ENCODE results near the gene HS6ST3.

HS6ST3 gene

GRCh38 chr13:96274046-96274445, 184.1 kb downstream of the HS6ST3 start:
- DNase-seq = no peak
- in situ Hi-C loops (cut with MboI; ENCODE audit: low pct_unique_long_range_greater_than_20kb, low sequenced_read_pairs) = no loop called here

- in situ Hi-C loops (cut with MboI; ENCODE audit: low pct_unique_long_range_greater_than_20kb, low sequenced_read_pairs) = no loop called here
- no peak for DNase-seq
These were observed 190.0 kb downstream of the HS6ST3 start for GRCh38 chr13:96279904-96280303.

- no peak for DNase-seq
- in situ Hi-C loops (cut with MboI; ENCODE audit: low pct_unique_long_range_greater_than_20kb, low sequenced_read_pairs) = no loop called here
These were observed 195.1 kb downstream of the HS6ST3 start for GRCh38 chr13:96284971-96285370.

DNA sequence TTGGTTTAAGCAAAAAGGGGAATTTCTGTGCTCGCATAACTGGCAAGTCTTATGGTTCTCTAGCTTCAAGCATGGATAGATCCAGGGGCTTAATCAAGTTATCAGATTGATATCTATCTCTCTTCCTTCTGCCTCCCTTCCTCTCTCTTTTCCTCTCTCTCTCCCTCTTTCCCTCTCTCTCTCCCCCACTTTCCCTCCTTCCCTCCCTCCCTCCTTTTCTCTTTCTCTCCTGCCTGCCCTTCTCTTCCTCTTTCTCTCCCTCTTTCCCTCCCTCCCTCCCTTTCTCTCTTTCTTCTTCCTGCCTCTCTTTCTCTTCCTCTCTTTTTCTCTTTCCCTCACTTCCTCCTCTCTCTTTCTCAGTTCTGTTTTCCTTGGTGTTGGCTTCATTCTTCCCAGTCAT, 195.8 kb downstream of the HS6ST3 start:
- no peak for DNase-seq
- in situ Hi-C loops (cut with MboI; ENCODE audit: low pct_unique_long_range_greater_than_20kb, low sequenced_read_pairs) = no loop called here

GRCh38 chr13:96294930-96295881, 205.3 kb downstream of the HS6ST3 start:
- DNase-seq = no peak
- in situ Hi-C loops (cut with MboI; ENCODE audit: low pct_unique_long_range_greater_than_20kb, low sequenced_read_pairs) = no loop called here

GRCh38 chr13:96297360-96297759, 207.5 kb downstream of the HS6ST3 start:
- in situ Hi-C loops (cut with MboI; ENCODE audit: low pct_unique_long_range_greater_than_20kb, low sequenced_read_pairs) = no loop called here
- no peak for DNase-seq

GRCh38 chr13:96299235-96299634, 209.3 kb downstream of the HS6ST3 start:
- DNase-seq = no peak
- in situ Hi-C loops (cut with MboI; ENCODE audit: low pct_unique_long_range_greater_than_20kb, low sequenced_read_pairs) = no loop called here

GRCh38 chr13:96308568-96308967, 218.7 kb downstream of the HS6ST3 start:
- in situ Hi-C loops (cut with MboI; ENCODE audit: low pct_unique_long_range_greater_than_20kb, low sequenced_read_pairs) = no loop called here
- DNase-seq = no peak

DNA sequence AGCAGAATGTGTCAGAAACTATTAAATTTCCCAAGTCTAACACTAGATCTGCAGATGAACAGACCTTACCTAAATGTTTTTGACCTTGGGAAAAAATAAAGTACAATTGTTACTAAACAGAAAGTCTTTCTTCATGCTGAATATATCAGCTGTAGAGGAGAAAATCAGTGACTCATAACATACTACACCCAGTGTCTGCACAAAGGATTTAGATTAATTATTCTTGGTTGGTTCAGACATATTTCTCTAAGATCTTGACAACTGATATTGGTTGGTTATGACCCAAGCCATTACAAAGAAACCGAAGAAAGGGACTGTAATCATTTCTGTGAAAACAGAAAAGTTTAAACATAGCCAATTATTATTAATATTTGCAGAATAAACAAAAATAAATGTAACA, 225.1 kb downstream of the HS6ST3 start:
- DNase-seq = no peak
- in situ Hi-C loops (cut with MboI; ENCODE audit: low pct_unique_long_range_greater_than_20kb, low sequenced_read_pairs) = no loop called here

GRCh38 chr13:96338030-96338429, 248.1 kb downstream of the HS6ST3 start:
- no peak for DNase-seq
- in situ Hi-C loops (cut with MboI; ENCODE audit: low pct_unique_long_range_greater_than_20kb, low sequenced_read_pairs) = no loop called here

GRCh38 chr13:96342286-96342685, 252.4 kb downstream of the HS6ST3 start:
- no peak for DNase-seq
- in situ Hi-C loops (cut with MboI; ENCODE audit: low pct_unique_long_range_greater_than_20kb, low sequenced_read_pairs) = no loop called here

DNA sequence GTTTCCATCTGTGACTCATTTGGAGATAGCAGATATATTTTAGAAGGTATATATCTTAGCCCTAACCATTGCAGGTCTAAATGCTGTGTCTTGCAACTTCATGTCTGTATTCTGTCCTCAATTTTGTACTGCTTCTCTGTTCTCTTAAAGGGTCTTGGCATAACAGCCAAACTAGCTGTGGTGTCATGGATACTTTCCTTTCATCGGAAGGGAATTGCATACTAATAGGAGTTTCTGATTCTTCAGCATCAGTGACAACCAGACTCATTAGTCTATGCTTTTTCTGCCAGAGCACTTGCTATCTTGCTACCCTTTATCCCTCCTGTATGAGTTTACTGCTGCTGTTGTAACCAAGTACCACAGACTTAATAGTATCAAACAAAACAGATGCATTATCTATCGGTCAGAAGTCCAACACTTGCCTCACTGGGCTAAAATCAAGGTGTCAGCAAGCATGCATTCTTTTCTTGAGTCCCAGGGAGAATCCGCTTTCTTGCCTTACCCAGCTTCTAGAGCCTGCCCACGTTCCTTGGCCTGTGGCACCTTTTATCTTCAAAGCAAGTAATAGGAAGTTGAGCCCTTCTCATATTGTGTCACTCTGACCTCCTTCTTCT, 253.1 kb downstream of the HS6ST3 start:
- in situ Hi-C loops (cut with MboI; ENCODE audit: low pct_unique_long_range_greater_than_20kb, low sequenced_read_pairs) = no loop called here
- no peak for DNase-seq

DNA sequence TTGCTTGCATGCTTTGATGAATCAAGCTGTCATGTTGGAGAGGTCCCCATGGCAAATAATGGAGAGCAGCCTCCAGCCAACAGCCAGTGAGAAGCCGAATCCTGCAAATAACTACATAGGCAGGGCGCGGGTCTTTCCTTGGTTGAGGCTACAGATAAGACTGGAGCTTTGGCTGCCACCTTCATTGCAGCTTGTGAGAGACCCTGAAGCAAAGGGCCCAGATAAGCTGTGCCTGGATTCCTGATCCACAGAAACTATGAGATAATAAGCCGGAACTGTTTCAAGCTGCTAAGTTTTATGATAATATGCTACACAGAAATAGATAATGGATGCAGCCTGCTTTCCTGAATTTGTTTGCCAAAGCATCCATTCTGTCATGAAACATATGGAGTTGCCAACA, 257.0 kb downstream of the HS6ST3 start:
- no peak for DNase-seq
- in situ Hi-C loops (cut with MboI; ENCODE audit: low pct_unique_long_range_greater_than_20kb, low sequenced_read_pairs) = no loop called here

GRCh38 chr13:96373597-96373996, 283.7 kb downstream of the HS6ST3 start:
- no peak for DNase-seq
- in situ Hi-C loops (cut with MboI; ENCODE audit: low pct_unique_long_range_greater_than_20kb, low sequenced_read_pairs) = no loop called here

DNA sequence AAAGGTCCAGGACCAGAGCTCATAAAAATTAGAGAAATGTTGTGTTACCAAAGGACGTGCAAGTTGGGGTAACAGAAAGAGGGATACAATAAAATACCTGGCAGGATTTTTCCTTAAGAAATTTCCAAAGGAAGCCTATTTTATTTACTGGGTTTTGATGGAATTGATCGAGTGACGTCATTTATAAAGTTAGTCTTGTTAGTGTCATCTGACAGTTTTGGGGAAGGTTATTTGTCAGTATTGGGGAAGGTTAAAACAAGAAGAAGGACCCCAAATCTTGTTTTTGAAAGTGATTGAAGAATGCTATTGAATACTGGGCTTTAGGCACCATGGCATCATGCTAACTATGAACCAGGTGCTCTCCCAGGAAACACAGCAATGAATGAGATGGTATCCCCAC, 287.9 kb downstream of the HS6ST3 start:
- DNase-seq = no peak
- in situ Hi-C loops (cut with MboI; ENCODE audit: low pct_unique_long_range_greater_than_20kb, low sequenced_read_pairs) = no loop called here

GRCh38 chr13:96379967-96380366, 290.1 kb downstream of the HS6ST3 start:
- DNase-seq = no peak
- in situ Hi-C loops (cut with MboI; ENCODE audit: low pct_unique_long_range_greater_than_20kb, low sequenced_read_pairs) = no loop called here

- DNase-seq = no peak
- in situ Hi-C loops (cut with MboI; ENCODE audit: low pct_unique_long_range_greater_than_20kb, low sequenced_read_pairs) = no loop called here
These were observed 291.8 kb downstream of the HS6ST3 start for GRCh38 chr13:96381681-96382080.

- DNase-seq = no peak
- in situ Hi-C loops (cut with MboI; ENCODE audit: low pct_unique_long_range_greater_than_20kb, low sequenced_read_pairs) = no loop called here
These were observed 298.7 kb downstream of the HS6ST3 start for GRCh38 chr13:96388598-96388997.

- in situ Hi-C loops (cut with MboI; ENCODE audit: low pct_unique_long_range_greater_than_20kb, low sequenced_read_pairs) = no loop called here
- no peak for DNase-seq
These were observed 301.7 kb downstream of the HS6ST3 start for GRCh38 chr13:96391606-96392005.

DNA sequence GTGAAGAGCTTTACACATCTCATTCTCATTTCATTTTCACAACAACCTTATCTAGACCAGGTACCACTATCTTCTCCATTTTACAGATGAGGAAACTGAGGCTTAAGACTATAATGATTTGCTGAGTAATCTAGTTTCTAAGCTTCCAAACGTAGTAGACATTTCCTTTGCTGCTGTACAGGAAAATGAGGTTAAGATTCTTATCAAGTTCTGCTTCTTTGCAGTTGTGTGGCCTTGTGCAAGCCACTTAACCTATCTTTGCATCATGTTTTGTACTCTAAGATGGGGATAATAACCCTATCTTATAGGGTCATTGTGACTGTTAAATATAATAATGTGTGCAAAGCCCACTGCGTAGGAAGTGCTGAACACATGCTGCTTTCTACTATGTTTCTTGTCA, 307.9 kb downstream of the HS6ST3 start:
- in situ Hi-C loops (cut with MboI; ENCODE audit: low pct_unique_long_range_greater_than_20kb, low sequenced_read_pairs) = no loop called here
- DNase-seq = no peak

DNA sequence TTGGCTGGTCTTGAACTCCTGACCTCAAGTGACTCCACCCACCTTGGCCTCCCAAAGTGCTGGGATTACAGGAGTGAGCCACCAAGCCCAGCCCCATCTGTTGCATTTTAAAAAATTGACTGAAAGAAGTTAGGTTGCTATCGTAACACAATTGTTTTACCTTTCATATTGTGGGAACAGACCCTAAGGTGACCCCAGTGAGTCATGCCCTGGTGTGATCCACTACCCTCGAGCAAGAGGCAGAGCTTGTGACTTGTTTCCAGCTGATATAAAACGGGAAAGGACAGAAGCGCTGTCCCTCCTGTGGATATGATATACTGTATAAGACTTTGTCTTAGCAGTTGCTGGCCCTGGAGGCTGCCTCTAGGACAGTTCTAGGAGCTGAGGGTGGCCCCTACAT, 308.6 kb downstream of the HS6ST3 start:
- in situ Hi-C loops (cut with MboI; ENCODE audit: low pct_unique_long_range_greater_than_20kb, low sequenced_read_pairs) = no loop called here

More for the DNA sequence above, 308.6 kb downstream of the HS6ST3 start:
- no peak for DNase-seq
